NCI-H226 (cell line): ENCODE data around the gene DEFB132.
"Not testable (repeated sequence)": the region's sequence is repeated elsewhere in the genome, so short reads cannot be mapped to it uniquely, and the experiment has no call there.

Source experiments
- DNase-seq: peaks from one replicate; pipeline ENCODE4 v3.0.0-alpha.2; 2015

The DEFB132 gene

DNA sequence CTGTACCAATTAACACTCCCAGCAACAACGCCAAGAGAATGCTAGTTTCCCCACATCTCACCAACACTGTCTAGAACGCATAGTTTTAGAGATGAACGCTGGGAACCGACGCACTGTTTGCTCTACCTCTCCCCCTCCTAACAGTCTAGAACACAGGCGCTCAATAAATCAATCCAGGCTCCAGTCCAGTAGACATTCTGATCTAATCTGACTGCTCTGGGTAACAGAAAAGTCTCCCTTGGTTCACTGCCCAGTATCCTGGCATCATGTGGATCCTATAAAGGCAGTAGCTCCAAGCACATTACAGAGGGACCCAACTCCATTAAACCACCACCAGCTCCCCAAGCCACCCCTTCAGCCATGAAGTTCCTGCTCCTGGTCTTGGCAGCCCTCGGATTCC, at the start of gene DEFB132:
Gene DEFB132, plus strand, starts transcription at position 306 of the 400 bp plus-strand sequence. Its CDS starts 55 bp downstream, at position 361.
- DNase-seq: no peak

DNA sequence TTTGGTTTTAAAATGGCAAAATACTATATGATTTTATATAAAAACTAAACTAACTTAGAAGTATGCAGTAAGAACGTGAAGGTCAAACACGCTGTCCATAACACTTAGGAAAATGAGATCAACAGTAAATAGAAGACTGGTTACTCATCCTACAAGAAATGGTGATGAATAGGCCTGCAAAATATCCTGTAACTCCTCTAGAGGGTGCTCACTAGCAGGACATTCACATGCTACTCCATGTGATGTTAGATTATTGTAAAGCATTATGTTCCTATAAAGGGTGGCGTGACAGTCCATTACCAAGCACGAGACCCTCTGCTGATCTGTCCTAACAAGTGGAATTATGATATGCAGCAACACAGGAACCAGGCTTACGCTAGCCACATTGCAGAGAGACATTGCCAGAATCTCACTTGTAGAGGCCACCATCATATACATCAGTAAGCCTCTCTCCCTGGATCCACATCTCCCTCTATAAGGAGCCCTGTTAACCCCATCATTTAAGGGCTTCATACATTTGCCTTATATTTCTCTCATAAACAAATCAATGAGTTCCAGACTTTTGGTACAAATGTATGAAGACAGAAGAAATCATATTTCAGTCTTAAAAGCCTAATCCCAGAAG, 48.5 kb upstream of the DEFB132 start:
- peak; percentile 6 for DNase-seq

DNA sequence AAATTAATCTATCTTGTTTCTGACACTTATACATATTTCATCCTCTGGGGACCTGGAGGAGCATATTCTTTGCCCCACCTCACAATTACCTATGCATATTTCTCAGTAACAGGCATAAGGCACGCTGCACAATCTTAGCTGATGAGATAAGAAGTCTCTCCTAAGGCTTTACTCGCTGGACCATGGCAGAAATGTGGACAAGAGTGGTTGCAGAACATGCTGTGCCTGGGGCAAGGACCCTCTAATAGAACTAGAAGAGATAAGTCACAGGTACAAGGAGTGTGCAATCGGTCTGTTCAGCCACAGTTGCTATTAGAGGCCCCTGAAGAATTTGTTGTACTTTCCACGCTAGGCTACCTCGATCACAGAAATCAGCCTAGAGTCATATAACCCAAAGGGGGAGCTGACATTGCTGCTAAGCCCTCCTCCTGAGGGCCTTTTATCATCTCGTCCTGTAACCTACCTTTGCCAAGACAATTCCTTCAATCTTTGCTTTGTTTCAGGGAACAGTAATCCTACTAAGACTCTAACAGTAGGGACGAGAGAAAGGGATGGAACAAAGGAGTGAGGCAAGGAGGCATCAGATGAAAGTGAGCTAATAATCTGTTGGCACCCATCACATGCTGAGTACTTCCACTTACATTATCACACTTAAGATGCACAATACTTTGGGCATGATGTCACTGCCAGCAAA, 46.6 kb upstream of the DEFB132 start:
- no peak for DNase-seq

- DNase-seq: no peak
Observed at GRCh38 chr20:214383-214782, 43.1 kb upstream of the DEFB132 start.

GRCh38 chr20:215796-216195, 41.7 kb upstream of the DEFB132 start:
- no peak for DNase-seq

GRCh38 chr20:217266-217665, 40.3 kb upstream of the DEFB132 start:
- DNase-seq: no peak

GRCh38 chr20:219290-220115, 38.0 kb upstream of the DEFB132 start:
- DNase-seq: no peak

DNA sequence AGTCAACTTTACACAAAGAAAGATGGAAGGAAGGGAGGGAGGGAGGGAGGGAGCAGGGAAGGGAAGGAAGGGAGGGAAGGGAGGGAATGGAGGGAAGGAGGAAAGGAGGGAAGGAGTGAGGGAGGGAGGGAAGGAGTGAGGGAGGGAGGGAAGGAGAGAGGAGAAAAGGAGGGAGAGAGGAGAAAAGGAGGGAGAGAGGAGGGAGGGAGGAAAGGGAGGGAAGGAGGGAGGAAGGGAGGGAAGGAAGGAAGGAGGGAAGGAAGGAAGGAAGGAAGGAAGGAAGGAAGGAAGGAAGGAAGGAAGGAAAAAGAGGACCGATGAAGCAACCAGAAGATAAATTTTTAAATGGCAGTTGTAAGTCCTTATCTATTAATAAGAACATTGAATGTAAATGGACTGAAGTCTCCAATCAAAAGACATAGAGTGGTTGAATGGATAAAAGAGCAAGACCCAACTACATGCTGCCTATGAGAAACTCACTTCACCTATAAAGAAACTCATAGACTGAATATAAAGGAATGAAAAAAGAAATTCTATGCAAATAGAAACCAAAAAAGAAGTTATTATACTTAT, 36.2 kb upstream of the DEFB132 start:
- no peak for DNase-seq

- not testable (repeated sequence) for DNase-seq
Observed at GRCh38 chr20:225879-226278, 31.6 kb upstream of the DEFB132 start.

DNA sequence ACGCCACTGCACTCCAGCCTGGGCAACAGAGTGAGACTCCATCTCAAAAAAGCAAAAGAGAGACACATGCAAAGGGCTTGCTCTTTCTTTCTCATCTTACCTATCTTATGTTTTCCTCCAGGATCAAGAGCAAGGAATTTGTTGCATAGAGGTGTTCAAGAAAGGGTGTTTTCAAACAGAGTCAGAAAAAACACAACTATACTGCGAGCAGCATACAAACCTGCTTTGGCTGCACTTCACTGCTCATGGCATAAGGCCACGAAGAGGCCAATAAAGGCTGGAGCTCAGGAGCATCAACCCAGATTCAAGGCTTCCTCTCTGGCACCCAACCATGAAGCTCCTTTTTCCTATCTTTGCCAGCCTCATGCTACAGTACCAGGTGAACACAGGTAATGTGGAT, 30.6 kb upstream of the DEFB132 start, which contains the start of gene DEFB129:
Gene DEFB129, plus strand, starts transcription at position 301 of the 400 bp plus-strand sequence. Its CDS starts 31 bp downstream, at position 332.
- no peak for DNase-seq

GRCh38 chr20:227439-228105, 30.0 kb upstream of the DEFB132 start:
- no peak for DNase-seq

DNA sequence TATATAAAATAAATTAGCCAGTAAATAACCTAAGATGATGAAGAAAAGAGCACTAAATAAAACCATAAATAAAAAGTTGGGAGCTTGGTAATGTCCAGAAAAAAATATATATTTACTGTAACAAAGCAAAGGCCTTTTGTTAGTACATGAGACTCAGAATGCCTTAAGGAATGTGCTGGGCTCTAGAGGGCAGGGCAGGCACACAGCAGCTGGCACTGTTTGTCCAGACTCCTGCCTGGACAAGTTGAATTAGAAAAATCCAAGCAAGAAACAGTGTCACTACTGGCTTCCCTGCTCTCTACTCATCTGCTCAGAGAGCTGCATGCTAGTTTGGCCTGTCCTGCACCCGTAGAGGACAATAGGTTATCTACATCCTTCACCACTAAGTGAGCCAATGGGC, 21.6 kb upstream of the DEFB132 start:
- DNase-seq: no peak

- DNase-seq: no peak
Observed at GRCh38 chr20:237489-237888, 20.0 kb upstream of the DEFB132 start.

- no peak for DNase-seq
Observed at GRCh38 chr20:237929-238328, 19.6 kb upstream of the DEFB132 start.

DNA sequence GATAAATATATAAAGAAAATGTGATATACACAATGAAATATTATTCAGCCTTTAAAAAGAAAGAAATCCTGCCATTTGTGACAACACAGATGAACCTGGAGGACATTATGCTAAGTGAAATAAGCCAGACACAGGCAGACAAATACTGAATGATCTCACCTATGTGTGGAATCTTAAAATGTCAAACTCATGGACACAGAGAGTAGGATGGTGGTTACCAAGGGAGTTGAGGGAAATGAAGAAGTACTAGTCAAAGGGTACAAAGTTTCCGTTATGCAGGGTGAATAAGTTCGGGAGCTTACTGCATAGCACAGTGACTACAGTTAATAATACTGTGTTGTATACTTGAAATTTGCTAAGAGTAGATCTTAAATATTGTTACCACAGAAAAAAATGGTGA, 14.6 kb upstream of the DEFB132 start:
- no peak for DNase-seq

GRCh38 chr20:251354-251753, 6.2 kb upstream of the DEFB132 start:
- no peak for DNase-seq

DNA sequence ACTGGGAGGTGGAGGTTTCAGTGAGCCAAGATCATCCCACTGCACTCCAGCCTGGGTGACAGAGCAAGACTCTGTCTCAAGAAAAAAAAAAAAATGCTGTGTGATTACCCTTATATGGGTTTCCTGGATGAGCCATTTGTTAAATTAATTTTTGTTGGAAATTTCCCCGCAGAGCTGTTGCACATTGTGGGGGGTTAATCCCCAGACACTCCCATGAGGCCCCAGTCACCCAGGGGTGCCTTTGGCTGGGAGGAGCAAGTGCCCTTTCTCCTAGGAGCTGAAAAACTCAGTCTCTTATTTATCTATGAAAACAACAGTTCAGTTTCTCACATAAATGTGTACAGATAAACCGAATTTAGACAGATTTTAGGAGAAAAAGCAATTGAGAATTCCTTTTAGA, 4.7 kb upstream of the DEFB132 start:
- DNase-seq: no peak

DNA sequence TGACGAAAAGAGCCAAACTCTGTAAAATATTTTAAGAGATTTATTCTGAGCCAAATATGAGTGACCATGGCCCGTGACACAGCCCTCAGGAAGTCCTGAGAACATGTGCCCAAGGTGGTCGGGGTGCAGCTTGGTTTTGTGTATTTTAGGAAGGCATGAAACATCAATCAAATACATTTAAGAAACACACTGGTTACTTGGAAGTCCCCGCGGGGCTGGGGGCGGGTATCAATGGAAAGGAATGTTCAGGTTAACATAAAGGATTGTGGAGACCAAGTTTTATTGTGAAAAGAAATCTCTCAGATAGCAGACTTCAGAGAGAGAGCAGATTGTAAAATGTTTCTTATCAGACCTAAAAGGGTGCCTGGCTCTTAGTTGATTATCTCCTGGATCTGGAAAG, 4.1 kb upstream of the DEFB132 start:
- not testable (repeated sequence) for DNase-seq

- DNase-seq: no peak
Observed at GRCh38 chr20:258269-258858, 840 bp downstream of the DEFB132 start.

- DNase-seq: no peak
Observed at GRCh38 chr20:258963-259362, 1.4 kb downstream of the DEFB132 start.

GRCh38 chr20:259981-260380, 2.5 kb downstream of the DEFB132 start:
- DNase-seq: no peak

DNA sequence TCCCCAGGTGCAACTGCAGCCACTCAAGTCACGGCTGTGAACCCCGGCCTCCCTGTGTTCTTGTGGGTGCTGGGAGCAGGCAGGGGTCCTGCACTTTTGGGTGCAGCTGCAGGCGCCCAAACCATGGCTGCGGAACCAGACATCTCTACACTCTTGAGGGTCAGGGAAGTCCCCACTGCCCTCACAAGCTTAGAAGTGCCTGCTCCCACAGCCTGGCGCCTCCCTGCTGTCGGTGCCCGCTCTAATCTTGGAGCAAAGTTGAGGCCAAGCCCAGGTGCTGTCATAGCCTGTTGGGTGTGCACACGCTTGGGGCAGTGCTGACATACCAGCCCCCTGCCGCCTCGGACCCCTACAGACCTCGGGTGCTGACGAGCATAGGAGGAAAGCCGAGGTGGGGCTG, 6.2 kb downstream of the DEFB132 start:
- no peak for DNase-seq
